Activated CD4-positive, alpha-beta T cell treated with anti-CD3 and anti-CD28 coated beads, Interleukin-2, amount 10 ng/mL, durations not matched to agents 24 days and 14 days (primary cell): ENCODE data around the gene FRMD4A. TPM values are rescaled to one million over a fixed set of nuclear protein-coding genes. Genes with fewer than 3 reads are reported as not detected.
"Not testable (repeated sequence)": the region's sequence is repeated elsewhere in the genome, so short reads cannot be mapped to it uniquely, and the experiment has no call there.

Experiments used
- DNase-seq: peaks from one replicate; pipeline ENCODE4 v3.0.0; 2022
- H3K27ac Mint-ChIP-seq: one replicate; pipeline ENCODE4 v1.8.0; 2022; ENCODE audit warnings: mild to moderate bottlenecking, mixed read lengths
- H3K27me3 Mint-ChIP-seq: one replicate; pipeline ENCODE4 v1.8.0; 2022; ENCODE audit warnings: mixed read lengths
- H3K36me3 Mint-ChIP-seq: one replicate; pipeline ENCODE4 v1.8.0; 2022; ENCODE audit warnings: low read depth, mild to moderate bottlenecking, mixed read lengths
- H3K4me1 Mint-ChIP-seq: one replicate; pipeline ENCODE4 v1.8.0; 2021; ENCODE audit warnings: mixed read lengths
- H3K4me3 Mint-ChIP-seq: one replicate; pipeline ENCODE4 v1.8.0; 2022; ENCODE audit warnings: mild to moderate bottlenecking, moderate library complexity, mixed read lengths
- H3K9me3 Mint-ChIP-seq: one replicate; pipeline ENCODE4 v1.8.0; 2021; ENCODE audit warnings: mixed read lengths
- intact Hi-C: fragments of 100-400 bp; cut with micrococcal nuclease; formaldehyde crosslinking; loops from one replicate; pipeline ENCODE4 v1.15.1; 2023
- total RNA-seq: library from RNA; stranded (reverse); gene quantifications from 2 replicates; pipeline ENCODE4 v1.2.3, GENCODE V29; 2022

Gene FRMD4A
- total RNA-seq, 1 donor from 2014 or later: 0.98 TPM

GRCh38 chr10:13868528-13869294, 462.0 kb downstream of the FRMD4A start:
- H3K36me3 Mint-ChIP-seq: no peaks in the 10 kb centered on the region
- H3K4me1 Mint-ChIP-seq: no peaks in the 10 kb centered on the region
- H3K4me3 Mint-ChIP-seq: no peak overlapping the region
- no peaks in the 10 kb centered on the region for H3K27me3 Mint-ChIP-seq
- no peak overlapping the region for H3K27ac Mint-ChIP-seq
- no peak for DNase-seq
- intact Hi-C loops: no loop called here
- H3K9me3 Mint-ChIP-seq: no peaks in the 10 kb centered on the region

- Mint-ChIP-seq H3K27ac (no peak overlapping the region), H3K4me3 (no peak overlapping the region), H3K9me3 (no peaks in the 10 kb centered on the region), H3K27me3 (no peaks in the 10 kb centered on the region), H3K4me1 (no peaks in the 10 kb centered on the region), H3K36me3 (no peaks in the 10 kb centered on the region)
- no peak for DNase-seq
- intact Hi-C loops: no loop called here
Measured at GRCh38 chr10:13867822-13868221, 462.9 kb downstream of the FRMD4A start.

GRCh38 chr10:13865758-13866491, 464.8 kb downstream of the FRMD4A start:
- intact Hi-C loops: no loop called here
- no peak for DNase-seq
- Mint-ChIP-seq H3K4me1 (no peaks in the 10 kb centered on the region), H3K27ac (no peak overlapping the region), H3K27me3 (peaks cover 10% of the 10 kb centered on the region), H3K4me3 (no peak overlapping the region), H3K36me3 (no peaks in the 10 kb centered on the region), H3K9me3 (no peaks in the 10 kb centered on the region)

GRCh38 chr10:13865220-13865619, 465.5 kb downstream of the FRMD4A start:
- DNase-seq, H3K4me3 Mint-ChIP-seq, H3K9me3 Mint-ChIP-seq, intact Hi-C loops, H3K4me1 Mint-ChIP-seq, H3K27ac Mint-ChIP-seq, H3K36me3 Mint-ChIP-seq: not testable (repeated sequence)
- peaks cover 11% of the 10 kb centered on the region for H3K27me3 Mint-ChIP-seq

GRCh38 chr10:13862546-13863233, 468.0 kb downstream of the FRMD4A start:
- no peaks in the 10 kb centered on the region for H3K36me3 Mint-ChIP-seq
- H3K4me1 Mint-ChIP-seq: no peaks in the 10 kb centered on the region
- peaks cover 11% of the 10 kb centered on the region for H3K27me3 Mint-ChIP-seq
- no peak for DNase-seq
- no peak overlapping the region for H3K27ac Mint-ChIP-seq
- H3K9me3 Mint-ChIP-seq: no peaks in the 10 kb centered on the region
- intact Hi-C loops: no loop called here
- H3K4me3 Mint-ChIP-seq: no peak overlapping the region

GRCh38 chr10:13860886-13861285, 469.8 kb downstream of the FRMD4A start:
- Mint-ChIP-seq H3K4me1 (no peaks in the 10 kb centered on the region), H3K9me3 (no peaks in the 10 kb centered on the region), H3K36me3 (no peaks in the 10 kb centered on the region), H3K27me3 (peaks cover 11% of the 10 kb centered on the region), H3K4me3 (no peak overlapping the region), H3K27ac (no peak overlapping the region)
- intact Hi-C loops: no loop called here
- DNase-seq: no peak

GRCh38 chr10:13859979-13860654, 470.6 kb downstream of the FRMD4A start:
- Mint-ChIP-seq H3K4me1 (no peaks in the 10 kb centered on the region), H3K4me3 (no peak overlapping the region), H3K36me3 (no peaks in the 10 kb centered on the region), H3K27ac (no peak overlapping the region), H3K27me3 (peaks cover 13% of the 10 kb centered on the region), H3K9me3 (no peaks in the 10 kb centered on the region)
- intact Hi-C loops: no loop called here
- DNase-seq: no peak

- intact Hi-C loops: no loop called here
- no peak overlapping the region for H3K4me3 Mint-ChIP-seq
- H3K27me3 Mint-ChIP-seq: peaks cover 17% of the 10 kb centered on the region
- H3K4me1 Mint-ChIP-seq: no peaks in the 10 kb centered on the region
- H3K27ac Mint-ChIP-seq: no peak overlapping the region
- DNase-seq: no peak
- no peaks in the 10 kb centered on the region for H3K36me3 Mint-ChIP-seq
- no peaks in the 10 kb centered on the region for H3K9me3 Mint-ChIP-seq
Measured at GRCh38 chr10:13858709-13859108, 472.0 kb downstream of the FRMD4A start.

GRCh38 chr10:13857451-13857850, 473.3 kb downstream of the FRMD4A start:
- DNase-seq: no peak
- Mint-ChIP-seq H3K27me3 (peaks cover 15% of the 10 kb centered on the region), H3K4me3 (no peak overlapping the region), H3K36me3 (no peaks in the 10 kb centered on the region), H3K9me3 (no peaks in the 10 kb centered on the region), H3K4me1 (no peaks in the 10 kb centered on the region), H3K27ac (no peak overlapping the region)
- intact Hi-C loops: no loop called here

- Mint-ChIP-seq H3K4me3 (no peak overlapping the region), H3K36me3 (no peaks in the 10 kb centered on the region), H3K27ac (no peak overlapping the region), H3K9me3 (no peaks in the 10 kb centered on the region), H3K4me1 (no peaks in the 10 kb centered on the region), H3K27me3 (peaks cover 8% of the 10 kb centered on the region)
- intact Hi-C loops: no loop called here
- no peak for DNase-seq
Measured at GRCh38 chr10:13853854-13854253, 476.9 kb downstream of the FRMD4A start.

- Mint-ChIP-seq H3K4me1 (no peaks in the 10 kb centered on the region), H3K27me3 (peaks cover 13% of the 10 kb centered on the region), H3K27ac (no peak overlapping the region), H3K4me3 (no peak overlapping the region), H3K9me3 (no peaks in the 10 kb centered on the region), H3K36me3 (no peaks in the 10 kb centered on the region)
- DNase-seq: no peak
- intact Hi-C loops: no loop called here
Measured at GRCh38 chr10:13852872-13853271, 477.9 kb downstream of the FRMD4A start.

- no peak for DNase-seq
- intact Hi-C loops: no loop called here
- Mint-ChIP-seq H3K27me3 (peaks cover 21% of the 10 kb centered on the region), H3K4me3 (no peak overlapping the region), H3K9me3 (no peaks in the 10 kb centered on the region), H3K36me3 (no peaks in the 10 kb centered on the region), H3K27ac (no peak overlapping the region), H3K4me1 (peaks cover 3% of the 10 kb centered on the region)
Measured at GRCh38 chr10:13851906-13852305, 478.8 kb downstream of the FRMD4A start.

GRCh38 chr10:13848520-13849445, 481.9 kb downstream of the FRMD4A start:
- Mint-ChIP-seq H3K9me3 (no peaks in the 10 kb centered on the region), H3K36me3 (no peaks in the 10 kb centered on the region), H3K4me1 (peaks cover 3% of the 10 kb centered on the region), H3K27me3 (peaks cover 27% of the 10 kb centered on the region), H3K4me3 (no peak overlapping the region), H3K27ac (no peak overlapping the region)
- no peak for DNase-seq
- intact Hi-C loops: no loop called here
